HEK293 (cell line): ENCODE results near the gene MFSD2B.

Experiments used
- CTCF ChIA-PET: fragments of 350-600 bp; formaldehyde crosslinking; extraction: SDS; loops from one replicate; lab custom pipeline; 2021; ENCODE audit warnings: antibody characterized with exemption; lab: Yijun Ruan, JAX
- POLR2A ChIA-PET: fragments of 300-600 bp; formaldehyde crosslinking; extraction: SDS; loops from one replicate; lab custom pipeline; 2020; ENCODE audit warnings: antibody characterized with exemption, inconsistent platforms; lab: Yijun Ruan, JAX
- H3K27ac ChIP-seq: fragments of 200-500 bp; sonication (Bioruptor generic); 2 replicates; pipeline ENCODE4 v1.5.1; 2014; ENCODE audit warnings: low read depth, low read length, control low read depth, inconsistent platforms; ENCODE audit errors: extremely low read depth
- H3K36me3 ChIP-seq, 2 experiments: fragments of 200-500 bp in 1 of 2; sonication (Bioruptor generic) in 1 of 2; 1 replicate in 1 of 2; 2 replicates in 1 of 2; pipeline ENCODE4 v1.5.1; 2014 to 2017; ENCODE audit warnings: inconsistent platforms in 2 of 2, low read length in 2 of 2; ENCODE audit not compliant: control insufficient read depth in 2 of 2, insufficient read depth in 1 of 2
- H3K4me1 ChIP-seq: fragments of 200-500 bp; sonication (Bioruptor generic); 2 replicates; pipeline ENCODE4 v1.5.1; 2014; ENCODE audit warnings: mild to moderate bottlenecking, low read length, inconsistent platforms; ENCODE audit not compliant: control insufficient read depth, insufficient read depth
- H3K4me3 ChIP-seq: 2 replicates; pipeline ENCODE4 v1.5.1; 2011; ENCODE audit warnings: low read depth, mild to moderate bottlenecking, control low read depth, low read length, moderate library complexity
- H3K9me3 ChIP-seq: fragments of 200-500 bp; sonication (Bioruptor generic); 2 replicates; pipeline ENCODE4 v1.5.1; 2014; ENCODE audit warnings: low read depth, low read length, inconsistent platforms; ENCODE audit not compliant: control insufficient read depth, insufficient read depth
- AEBP2 ChIP-seq: fragments of 450-650 bp; formaldehyde crosslinking; IDR thresholded peaks from 2 replicates; pipeline ENCODE4 v1.5.1; 2016; ENCODE audit warnings: missing biosample characterization, missing genetic modification characterization, borderline replicate concordance
- BCL11A ChIP-seq: fragments of 450-650 bp; formaldehyde crosslinking; IDR thresholded peaks from 2 replicates; pipeline ENCODE4 v1.5.1; 2016; ENCODE audit warnings: low read depth, missing biosample characterization, missing genetic modification characterization
- GLI2 ChIP-seq: fragments of 450-650 bp; formaldehyde crosslinking; IDR thresholded peaks from 2 replicates; pipeline ENCODE4; 2017; ENCODE audit warnings: missing biosample characterization, missing genetic modification characterization, low read depth, borderline replicate concordance
- KLF10 ChIP-seq: fragments of 450-650 bp; IDR thresholded peaks from 2 replicates; pipeline ENCODE4 v1.5.1; 2018; ENCODE audit warnings: missing biosample characterization, mild to moderate bottlenecking, missing genetic modification characterization
- KLF9 ChIP-seq: fragments of 450-650 bp; formaldehyde crosslinking; IDR thresholded peaks from 2 replicates; pipeline ENCODE4 v1.5.1; 2016; ENCODE audit warnings: missing biosample characterization, missing genetic modification characterization, low read depth
- MZF1 ChIP-seq: fragments of 450-650 bp; formaldehyde crosslinking; IDR thresholded peaks from 2 replicates; pipeline ENCODE4 v1.5.1; 2017; ENCODE audit warnings: missing biosample characterization, missing genetic modification characterization, borderline replicate concordance
- PRDM10 ChIP-seq: fragments of 450-650 bp; formaldehyde crosslinking; IDR thresholded peaks from 2 replicates; pipeline ENCODE4 v1.5.1; 2016; ENCODE audit warnings: missing biosample characterization, missing genetic modification characterization
- SETDB1 ChIP-seq: IDR thresholded peaks from one replicate; pipeline ENCODE4 v1.6.1; 2017; ENCODE audit warnings: mild to moderate bottlenecking, low read length, moderate library complexity, mixed read lengths; ENCODE audit not compliant: insufficient read length
- ZBTB1 ChIP-seq: fragments of 450-650 bp; formaldehyde crosslinking; IDR thresholded peaks from 2 replicates; pipeline ENCODE4 v1.5.1; 2016; ENCODE audit warnings: missing biosample characterization, missing genetic modification characterization
- ZBTB6 ChIP-seq: fragments of 450-650 bp; formaldehyde crosslinking; IDR thresholded peaks from 2 replicates; pipeline ENCODE4 v1.5.1; 2017; ENCODE audit warnings: missing biosample characterization, missing genetic modification characterization
- ZNF10 ChIP-seq: fragments of 450-650 bp; formaldehyde crosslinking; IDR thresholded peaks from 2 replicates; pipeline ENCODE4 v1.5.1; 2017; ENCODE audit warnings: missing biosample characterization, missing genetic modification characterization
- ZNF202 ChIP-seq: fragments of 450-650 bp; formaldehyde crosslinking; IDR thresholded peaks from 2 replicates; pipeline ENCODE4 v1.5.1; 2016; ENCODE audit warnings: missing biosample characterization, missing genetic modification characterization, borderline replicate concordance
- ZNF221 ChIP-seq: fragments of 450-650 bp; formaldehyde crosslinking; IDR thresholded peaks from 2 replicates; pipeline ENCODE4 v1.5.1; 2017; ENCODE audit warnings: missing biosample characterization, missing genetic modification characterization, borderline replicate concordance
- ZNF26 ChIP-seq: fragments of 450-650 bp; formaldehyde crosslinking; IDR thresholded peaks from 2 replicates; pipeline ENCODE4 v1.5.1; 2016; ENCODE audit warnings: missing biosample characterization, missing genetic modification characterization
- ZNF341 ChIP-seq: fragments of 450-650 bp; formaldehyde crosslinking; IDR thresholded peaks from 2 replicates; pipeline ENCODE4; 2016; ENCODE audit warnings: low read depth, missing biosample characterization, missing genetic modification characterization
- ZNF510 ChIP-seq: fragments of 450-650 bp; formaldehyde crosslinking; IDR thresholded peaks from 2 replicates; pipeline ENCODE4 v1.5.1; 2018; ENCODE audit warnings: mild to moderate bottlenecking, missing genetic modification characterization, missing biosample characterization; ENCODE audit not compliant: insufficient replicate concordance
- ZNF561 ChIP-seq: fragments of 450-650 bp; IDR thresholded peaks from 2 replicates; pipeline ENCODE4 v1.5.1; 2018; ENCODE audit warnings: missing biosample characterization, missing genetic modification characterization, borderline replicate concordance
- ZNF610 ChIP-seq: fragments of 450-650 bp; formaldehyde crosslinking; IDR thresholded peaks from 2 replicates; pipeline ENCODE4 v1.5.1; 2016; ENCODE audit warnings: missing biosample characterization, missing genetic modification characterization, borderline replicate concordance
- ZNF626 ChIP-seq: fragments of 450-650 bp; sonication (Bioruptor Pico); formaldehyde crosslinking; IDR thresholded peaks from 2 replicates; pipeline ENCODE4 v1.5.1; 2018; ENCODE audit warnings: missing biosample characterization, missing genetic modification characterization, inconsistent platforms
- ZNF645 ChIP-seq: fragments of 450-650 bp; formaldehyde crosslinking; IDR thresholded peaks from 2 replicates; pipeline ENCODE4; 2016; ENCODE audit warnings: missing biosample characterization, missing genetic modification characterization
- ZNF677 ChIP-seq: fragments of 450-650 bp; IDR thresholded peaks from 2 replicates; pipeline ENCODE4 v1.5.0; 2018; ENCODE audit warnings: missing biosample characterization, mild to moderate bottlenecking, missing genetic modification characterization, moderate library complexity

Gene MFSD2B

GRCh38 chr2:24007693-24008092, 2.2 kb upstream of the MFSD2B start:
- H3K4me1 ChIP-seq: no peaks in the 10 kb centered on the region
- H3K27ac ChIP-seq: no peak overlapping the region
- CTCF ChIA-PET: no interaction called here
- TF ChIP-seq KLF9 (tag by site-specific recombination) (no peak), KLF10 (tag by site-specific recombination) (no peak), SETDB1 (no peak), ZNF202 (tag by site-specific recombination) (no peak), ZBTB1 (tag by site-specific recombination) (no peak), MZF1 (no peak), ZNF626 (tag by site-specific recombination) (no peak), ZNF221 (tag by site-specific recombination) (no peak), ZNF677 (tag by site-specific recombination) (no peak), ZNF26 (no peak), GLI2 (tag by site-specific recombination) (no peak), AEBP2 (no peak), ZNF341 (tag by site-specific recombination) (no peak), ZNF10 (tag by site-specific recombination) (no peak), ZBTB6 (tag by site-specific recombination) (no peak), ZNF610 (tag by site-specific recombination) (no peak), ZNF510 (no peak), ZNF645 (no peak)
- TF ChIP-seq, all 188 proteins: peak for 0
- Histone ChIP-seq H3K4me3 (no peak overlapping the region), H3K9me3 (no peaks in the 10 kb centered on the region), H3K36me3 (no peaks in the 10 kb centered on the region; a peak in 1 of 3 replicates)
- POLR2A ChIA-PET: no interaction called here

- H3K36me3 ChIP-seq: no peaks in the 10 kb centered on the region; a peak in 1 of 3 replicates
- no peaks in the 10 kb centered on the region for H3K4me1 ChIP-seq
- ChIA-PET POLR2A (no interaction called here), CTCF (interaction anchor here (0.6 to 0.7 kb wide), 2 partner anchors 81 to 189 kb away, joined by 4 read pairs; no protein-coding TSS in a partner anchor)
- no peak overlapping the region for H3K27ac ChIP-seq
- no peaks in the 10 kb centered on the region for H3K9me3 ChIP-seq
- TF ChIP-seq ZNF561 (no peak), ZNF610 (tag by site-specific recombination) (no peak), BCL11A (tag by site-specific recombination) (no peak), PRDM10 (tag by site-specific recombination) (no peak)
- no peak overlapping the region for H3K4me3 ChIP-seq
Observed at GRCh38 chr2:24008672-24009366, 1.1 kb upstream of the MFSD2B start.
